K562 (cell line): ENCODE measurements around the gene ANK3. TPM values are rescaled to one million over a fixed set of nuclear protein-coding genes. Genes with fewer than 3 reads are reported as not detected.

Source experiments
- ATAC-seq: fragments of 200-7000 bp; cut with Tn5 transposase; 3 replicates; pipeline ENCODE4 v1.9.1; 2020; ENCODE audit warnings: moderate library complexity
- BruUV-seq: library from RNA; stranded (reverse); fragments of 400-500 nt; replicated peaks from 2 replicates; lab custom pipeline; 2021; lab: Mats Ljungman, UMichigan
- CTCF ChIA-PET: fragments of 300-600 bp; formaldehyde crosslinking; extraction: SDS; loops from one replicate; lab custom pipeline; 2021; ENCODE audit warnings: low intra/inter-chr PET ratio; lab: Yijun Ruan, JAX
- POLR2A ChIA-PET: fragments of 300-600, 350-650 bp; sonication (Branson Sonifier 250); formaldehyde crosslinking; extraction: SDS; loops from one replicate; lab custom pipeline; 2021; ENCODE audit warnings: antibody characterized with exemption, inconsistent platforms; lab: Yijun Ruan, JAX
- DNase-seq, 4 experiments: peaks; one replicate each; pipeline versions ENCODE4 v3.0.0 to v3.0.0-alpha.2; 2011 to 2018; ENCODE audit warnings: low spot score in 3 of 4, mixed read lengths in 3 of 4; ENCODE audit errors: extremely low read depth in 1 of 4
- FAIRE-seq: peaks from 2 replicates; lab custom pipeline; 2011; peaks lifted over from hg19 to GRCh38; lab: Jason Lieb, UNC
- H2AFZ ChIP-seq: 2 replicates; pipeline ENCODE4 v1.6.0; 2011; ENCODE audit warnings: low read depth, low read length, control low read depth, inconsistent platforms
- H3K27ac ChIP-seq: fragments of 200-600 bp; 3 replicates; pipeline ENCODE4 v1.8.0; 2011; ENCODE audit warnings: low read depth, mild to moderate bottlenecking, control low read depth, inconsistent platforms, low read length, moderate library complexity, mixed read lengths; ENCODE audit errors: extremely low read depth
- H3K27me3 ChIP-seq, 2 experiments: fragments of 300-600 bp in 1 of 2; 2 replicates in 1 of 2; 3 replicates in 1 of 2; pipeline versions ENCODE4 v1.6.0 to v1.8.0; 2011; ENCODE audit warnings: inconsistent platforms in 2 of 2, low read length in 2 of 2, mild to moderate bottlenecking in 1 of 2, mixed read lengths in 1 of 2, moderate library complexity in 1 of 2; ENCODE audit not compliant: control insufficient read depth in 2 of 2, insufficient read depth in 2 of 2
- H3K36me3 ChIP-seq: fragments of 300-600 bp; 3 replicates; pipeline ENCODE4 v1.8.0; 2011; ENCODE audit warnings: mild to moderate bottlenecking, low read length, inconsistent platforms; ENCODE audit not compliant: control insufficient read depth, insufficient read depth
- H3K4me1 ChIP-seq, 2 experiments: fragments of 200-600 bp in 1 of 2; replicated peaks in 1 of 2; 2 replicates in 1 of 2; 3 replicates in 1 of 2; pipeline versions ENCODE4 v1.5.1 to v1.8.0; 2011; ENCODE audit warnings: inconsistent platforms in 2 of 2, low read length in 2 of 2, mild to moderate bottlenecking in 1 of 2, mixed read lengths in 1 of 2, moderate library complexity in 1 of 2; ENCODE audit not compliant: control insufficient read depth in 2 of 2, insufficient read depth in 2 of 2
- H3K4me2 ChIP-seq: 2 replicates; pipeline ENCODE4 v1.6.1; 2011; ENCODE audit warnings: low read length, control low read depth, inconsistent platforms, mixed read lengths; ENCODE audit not compliant: insufficient read depth
- H3K4me3 ChIP-seq: fragments of 200-600 bp; sonication (generic), shearing (Covaris generic); 2 replicates; pipeline ENCODE4 v1.5.1; 2016; ENCODE audit warnings: control low read depth, inconsistent platforms
- H3K79me2 ChIP-seq: fragments of 200-600 bp; 3 replicates; pipeline ENCODE4 v1.8.0; 2011; ENCODE audit warnings: low read length, inconsistent platforms; ENCODE audit not compliant: control insufficient read depth, insufficient read depth
- H3K9ac ChIP-seq, 2 experiments: 2 replicates each; pipeline versions ENCODE4 v1.6.0 to v1.6.1; 2011; ENCODE audit warnings: low read depth in 2 of 2, low read length in 2 of 2, control low read depth in 1 of 2, inconsistent platforms in 1 of 2, mild to moderate bottlenecking in 1 of 2, mixed read lengths in 1 of 2; ENCODE audit not compliant: insufficient read depth in 1 of 2
- H3K9me1 ChIP-seq: one replicate; pipeline ENCODE4 v1.6.0; 2011; ENCODE audit warnings: inconsistent platforms, mild to moderate bottlenecking, low read length, moderate library complexity; ENCODE audit not compliant: control insufficient read depth, insufficient read depth
- H3K9me3 ChIP-seq: replicated peaks from 2 replicates; pipeline ENCODE4 v1.5.1; 2011; ENCODE audit warnings: low read depth, low read length, inconsistent platforms; ENCODE audit not compliant: control insufficient read depth, insufficient read depth
- H4K20me1 ChIP-seq: replicated peaks from 2 replicates; pipeline ENCODE4 v1.6.1; 2011; ENCODE audit warnings: low read length, inconsistent platforms, mixed read lengths; ENCODE audit not compliant: control insufficient read depth, insufficient read depth
- EHMT2 ChIP-seq: fragments of 450-650 bp; IDR thresholded peaks from 2 replicates; pipeline ENCODE4 v1.6.1; 2018; ENCODE audit warnings: antibody characterized with exemption
- ESRRB ChIP-seq: fragments of 250-450 bp; sonication (Bioruptor Pico); IDR thresholded peaks from 2 replicates; pipeline ENCODE4 v1.5.0; 2020; ENCODE audit warnings: mild to moderate bottlenecking, moderate library complexity, borderline replicate concordance
- MYNN ChIP-seq, 2 experiments: sonication (generic); formaldehyde crosslinking in 1 of 2; IDR thresholded peaks; 2 replicates each; pipeline versions ENCODE4 v1.5.0 to v1.6.1; 2016 to 2020; ENCODE audit warnings: antibody characterized with exemption in 1 of 2, missing genetic modification reagents in 1 of 2
- RFX1 ChIP-seq: fragments of 450-650 bp; IDR thresholded peaks from 2 replicates; pipeline ENCODE4 v1.6.1; 2016; ENCODE audit warnings: mild to moderate bottlenecking, moderate library complexity
- SAFB2 ChIP-seq: fragments of 200-400 bp; formaldehyde crosslinking; IDR thresholded peaks from 2 replicates; pipeline ENCODE4 v1.6.1; 2018; ENCODE audit warnings: borderline replicate concordance, low read length, low read depth, moderate library complexity; ENCODE audit not compliant: severe bottlenecking
- SRSF7 ChIP-seq: fragments of 200-400 bp; formaldehyde crosslinking; optimal IDR thresholded peaks from 2 replicates; pipeline ENCODE3; 2017; ENCODE audit warnings: mild to moderate bottlenecking, low read depth, low read length
- TAL1 ChIP-seq: fragments of 450-650 bp; IDR thresholded peaks from 2 replicates; pipeline ENCODE4 v1.6.1; 2016; ENCODE audit warnings: mild to moderate bottlenecking
- XRCC3 ChIP-seq: fragments of 450-650 bp; IDR thresholded peaks from 2 replicates; pipeline ENCODE4 v1.6.1; 2017; ENCODE audit warnings: mild to moderate bottlenecking, moderate library complexity
- ZNF124 ChIP-seq: sonication (generic); formaldehyde crosslinking; IDR thresholded peaks from 2 replicates; pipeline ENCODE4 v1.8.1; 2022; ENCODE audit warnings: missing genetic modification reagents
- ZNF584 ChIP-seq: fragments of 200-800 bp; sonication (Bioruptor generic); IDR thresholded peaks from 2 replicates; pipeline ENCODE4 v1.6.1; 2016; ENCODE audit warnings: low read depth, mild to moderate bottlenecking, missing genetic modification characterization, missing compliant biosample characterization
- WGBS: fragments of 100-300 bp; shearing (Covaris generic); methylation state at CpG from one replicate; pipeline ENCODE4 v1.1.6; 2016; ENCODE audit warnings: low coverage, mixed read lengths; ENCODE audit not compliant: insufficient coverage; ENCODE audit errors: missing lambda C conversion rate; 5-methylcytosine and 5-hydroxymethylcytosine counted together
- in situ Hi-C: fragments of 300-500 bp; cut with MboI; formaldehyde crosslinking; loops from 4 replicates; pipeline ENCODE4 v1.15.0; 2018; ENCODE audit warnings: inconsistent platforms, mixed read lengths
- intact Hi-C: fragments of 100-400 bp; cut with micrococcal nuclease; formaldehyde crosslinking; loops from 2 replicates; pipeline ENCODE4 v1.14.2; 2022
- polyA plus RNA-seq, 8 experiments: library from polyadenylated mRNA; depleted of rRNA in 4 of 8; stranded (reverse) in 5 of 8; unstranded in 3 of 8; fragments of >200 nt; fragmentation: Nextera tagmentation in 2 of 8; fragmentation: Illumina TruSeq in 1 of 8; extraction: Ambion mirVana in 2 of 8; extraction: Trizol in 1 of 8; gene quantifications; 2 replicates each; pipeline versions ENCODE4 v1.2.1 to v1.2.3, GENCODE V29; 2011 to 2014; ENCODE audit warnings: inconsistent platforms in 1 of 8, missing spikeins in 1 of 8
- total RNA-seq, 7 experiments: library from RNA; depleted of rRNA in 6 of 7; stranded (reverse); fragments of >200 nt in 6 of 7; fragmentation: Illumina TruSeq in 2 of 7; extraction: Trizol in 2 of 7; gene quantifications; 2 replicates each; pipeline versions ENCODE4 v1.2.1 to v1.2.3, GENCODE V29; 2011 to 2021; ENCODE audit warnings: low replicate concordance in 1 of 7

ANK3 gene
- total and polyA plus RNA-seq, 9 of the 15 experiments (the other 6 are each of a cell fraction or from before 2014, with no cell fraction given): 10.0 to 32.3 (median 17.9) TPM

DNA sequence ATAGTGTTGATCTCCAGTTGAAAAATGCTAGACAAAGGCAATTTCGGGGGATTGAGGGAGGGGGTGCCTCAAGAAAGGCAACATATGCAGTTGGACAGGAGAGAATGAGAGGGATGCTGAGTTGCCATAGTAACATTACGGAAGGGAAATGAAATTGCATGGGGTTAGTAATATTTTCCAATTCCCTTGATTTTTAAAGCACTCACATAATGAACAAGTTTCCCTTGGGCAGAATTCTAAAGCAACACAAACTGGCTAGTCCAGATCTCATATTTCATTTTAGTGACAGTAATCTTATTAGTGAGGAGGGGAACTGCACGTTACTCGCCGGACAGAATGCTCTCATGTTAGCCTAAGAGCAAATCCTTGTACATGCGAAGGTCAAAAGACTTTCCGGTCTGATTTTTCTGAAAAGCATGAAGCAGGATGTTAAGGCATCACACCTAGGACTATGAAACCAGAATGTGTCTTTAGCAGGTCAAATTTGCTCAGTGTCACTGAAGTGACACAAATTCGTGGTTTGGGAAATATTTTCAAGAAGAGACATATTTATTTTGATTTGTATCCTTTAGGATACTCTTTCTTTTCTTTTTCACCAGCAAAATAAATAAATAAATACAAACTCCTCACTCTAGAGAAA is 165.5 kb downstream of the ANK3 start:
- POLR2A ChIA-PET: interaction anchor here (0.6 to 1.0 kb wide), 3 partner anchors 12 to 85 kb away, joined by 3 to 4 read pairs (median 4); no protein-coding TSS in a partner anchor
- no peak for FAIRE-seq

DNA sequence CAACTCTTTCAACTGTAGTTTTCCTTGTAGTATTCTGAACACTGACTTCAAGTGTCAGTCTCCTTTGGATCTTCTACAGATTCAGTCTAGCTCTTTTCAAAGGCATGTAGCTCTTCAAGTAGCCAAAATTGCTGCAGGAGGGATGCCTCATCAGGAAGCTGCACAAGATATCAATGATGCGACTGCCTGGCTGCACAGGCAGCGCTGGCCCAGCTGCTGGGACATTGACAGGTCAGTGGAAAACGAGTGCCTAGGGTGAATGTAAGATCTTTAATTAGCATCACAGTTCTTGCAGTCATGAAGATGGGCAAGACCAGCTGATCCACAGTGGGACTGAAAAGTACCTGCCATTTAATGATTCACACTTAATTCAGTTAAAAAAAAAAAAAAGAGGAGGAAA is 167.6 kb downstream of the ANK3 start:
- FAIRE-seq (no peak), ATAC-seq (no peak), DNase-seq (no peak)
- Histone ChIP-seq H3K27ac (no peak overlapping the region), H3K9me3 (no peaks in the 10 kb centered on the region), H3K9ac (no peak overlapping the region), H4K20me1 (no peaks in the 10 kb centered on the region), H3K79me2 (no peaks in the 10 kb centered on the region), H3K36me3 (no peaks in the 10 kb centered on the region), H3K9me1 (no peaks in the 10 kb centered on the region), H3K4me2 (no peak overlapping the region), H2AFZ (no peak overlapping the region), H3K4me1 (no peaks in the 10 kb centered on the region), H3K4me3 (no peak overlapping the region), H3K27me3 (no peaks in the 10 kb centered on the region)
- in situ Hi-C loops (loop anchor here (25.0 kb wide), 1 partner anchor 415 kb away; no protein-coding TSS in a partner anchor), intact Hi-C loops (no loop called here)
- BruUV-seq: no TSS peak
- 22% methylated on average over 3 of the region's 3 CpGs for WGBS
- ChIA-PET POLR2A (interaction anchor here (1.5 kb wide), 1 partner anchor 9 kb away, joined by 3 read pairs; no protein-coding TSS in a partner anchor), CTCF (no interaction called here)
- TF ChIP-seq XRCC3 (no peak), MYNN (IDR thresholded peaks at IDR 0.05) (no peak), MYNN (CRISPR knock-in tag; IDR thresholded peaks at IDR 0.05) (no peak), SRSF7 (no peak), ZNF124 (CRISPR knock-in tag) (no peak), EHMT2 (no peak), TAL1 (no peak), ESRRB (CRISPR knock-in tag) (no peak), ZNF584 (no peak), SAFB2 (no peak)

More for the DNA sequence above, 165.5 kb downstream of the ANK3 start:
- Histone ChIP-seq H3K79me2 (no peaks in the 10 kb centered on the region), H3K27me3 (no peaks in the 10 kb centered on the region), H2AFZ (no peak overlapping the region), H3K4me2 (no peak overlapping the region), H3K9ac (no peak overlapping the region), H3K9me1 (no peaks in the 10 kb centered on the region), H3K36me3 (no peaks in the 10 kb centered on the region), H4K20me1 (no peaks in the 10 kb centered on the region), H3K9me3 (no peaks in the 10 kb centered on the region), H3K27ac (no peak overlapping the region), H3K4me1 (no peaks in the 10 kb centered on the region), H3K4me3 (no peak overlapping the region)
- whole genome bisulfite sequencing: 52% methylated on average over 8 of the region's 8 CpGs
- in situ Hi-C loops: loop anchor here (25.0 kb wide), 1 partner anchor 413 kb away; no protein-coding TSS in a partner anchor
- TF ChIP-seq RFX1 (peak; percentile 56), ZNF124 (CRISPR knock-in tag) (no peak)
- ATAC-seq (no peak), DNase-seq (no peak)
- BruUV-seq: no TSS peak
- CTCF ChIA-PET: no interaction called here
- intact Hi-C loops: no loop called here
